GM12878 (cell line): ENCODE data around the gene SEMA4A. TPM values are rescaled to one million over a fixed set of nuclear protein-coding genes. Genes with fewer than 3 reads are reported as not detected.

Experiments used
- ATAC-seq: fragments of 200-7000 bp; cut with Tn5 transposase; 3 replicates; pipeline ENCODE4 v1.9.1; 2020; ENCODE audit warnings: mild to moderate bottlenecking, moderate library complexity
- BruUV-seq: library from RNA; stranded (reverse); fragments of 400-500 nt; replicated peaks from 2 replicates; lab custom pipeline; 2021; lab: Mats Ljungman, UMichigan
- CTCF ChIA-PET: fragments of 300-600 bp; sonication (Branson Sonifier 250); formaldehyde crosslinking; extraction: SDS; loops from one replicate; lab custom pipeline; 2021; ENCODE audit warnings: inconsistent platforms; lab: Yijun Ruan, JAX
- POLR2A ChIA-PET: fragments of 350-600 bp; formaldehyde crosslinking; extraction: SDS; loops from one replicate; lab custom pipeline; 2021; ENCODE audit warnings: inconsistent platforms; lab: Charles Lee
- RAD21 ChIA-PET: fragments of 300-600 bp; sonication (Branson Sonifier 250); formaldehyde crosslinking; loops from one replicate; lab custom pipeline; 2023; ENCODE audit warnings: antibody characterized with exemption; ENCODE audit not compliant: unreplicated experiment; lab: Charles Lee
- SMC1A ChIA-PET: fragments of 300-600 bp; sonication (Branson Sonifier 250); formaldehyde crosslinking; loops from one replicate; lab custom pipeline; 2023; ENCODE audit not compliant: unreplicated experiment, uncharacterized antibody; lab: Charles Lee
- DNase-seq: peaks from one replicate; pipeline ENCODE4 v3.0.0-alpha.2; 2011; ENCODE audit warnings: low read depth, low spot score
- FAIRE-seq: peaks from 3 replicates; lab custom pipeline; 2011; peaks lifted over from hg19 to GRCh38; lab: Jason Lieb, UNC
- H2AFZ ChIP-seq: 2 replicates; pipeline ENCODE4 v1.6.0; 2011; ENCODE audit warnings: low read depth, low read length, control low read depth; ENCODE audit not compliant: control insufficient read depth
- H3K27ac ChIP-seq: 2 replicates; pipeline ENCODE4 v1.5.1; 2011; ENCODE audit warnings: control low read depth; ENCODE audit not compliant: control insufficient read depth, insufficient read depth
- H3K27me3 ChIP-seq, 2 experiments: replicated peaks in 1 of 2; 2 replicates each; pipeline versions ENCODE4 v1.6.0 to v1.6.1; 2011; ENCODE audit warnings: low read length in 1 of 2; ENCODE audit not compliant: control insufficient read depth in 2 of 2, insufficient read depth in 2 of 2
- H3K36me3 ChIP-seq, 2 experiments: 2 replicates each; pipeline ENCODE4 v1.5.1; 2011; ENCODE audit warnings: low read length in 1 of 2; ENCODE audit not compliant: control insufficient read depth in 2 of 2, insufficient read depth in 2 of 2
- H3K4me1 ChIP-seq: 2 replicates; pipeline ENCODE4 v1.6.1; 2011; ENCODE audit warnings: mild to moderate bottlenecking, low read length, moderate library complexity, mixed read lengths; ENCODE audit not compliant: control insufficient read depth, insufficient read depth
- H3K4me2 ChIP-seq: 2 replicates; pipeline ENCODE4 v1.6.0; 2011; ENCODE audit warnings: control low read depth; ENCODE audit not compliant: control insufficient read depth, insufficient read depth
- H3K4me3 ChIP-seq: fragments of 200-600 bp; sonication (generic); 2 replicates; pipeline ENCODE4 v1.5.1; 2016
- H3K79me2 ChIP-seq: 2 replicates; pipeline ENCODE4 v1.6.0; 2011; ENCODE audit warnings: low read length; ENCODE audit not compliant: control insufficient read depth, insufficient read depth
- H3K9ac ChIP-seq: 2 replicates; pipeline ENCODE4 v1.8.0; 2011; ENCODE audit warnings: low read length, control low read depth, mixed read lengths; ENCODE audit not compliant: control insufficient read depth, insufficient read depth
- H3K9me3 ChIP-seq: replicated peaks from 3 replicates; pipeline ENCODE4 v1.5.1; 2011; ENCODE audit warnings: mild to moderate bottlenecking, low read length; ENCODE audit not compliant: control insufficient read depth, insufficient read depth
- H4K20me1 ChIP-seq: 2 replicates; pipeline ENCODE4 v1.6.0; 2011; ENCODE audit not compliant: control insufficient read depth, insufficient read depth
- FOS ChIP-seq: IDR thresholded peaks from 3 replicates; pipeline ENCODE4 v1.6.1; 2011; ENCODE audit warnings: borderline replicate concordance; ENCODE audit not compliant: insufficient read length; ENCODE audit errors: extremely low read depth
- GABPA ChIP-seq: IDR thresholded peaks from 2 replicates; pipeline ENCODE4 v1.6.1; 2014; ENCODE audit warnings: antibody characterized with exemption, low read depth, mild to moderate bottlenecking, inconsistent platforms
- KLF5 ChIP-seq: fragments of 450-650 bp; IDR thresholded peaks from 2 replicates; pipeline ENCODE4 v1.6.1; 2014; ENCODE audit warnings: mild to moderate bottlenecking; ENCODE audit not compliant: partially characterized antibody
- NFYB ChIP-seq: IDR thresholded peaks from 2 replicates; pipeline ENCODE4 v1.6.1; 2011; ENCODE audit warnings: low read depth, mild to moderate bottlenecking, low read length, improper control_type of control experiment, moderate library complexity; ENCODE audit not compliant: insufficient read depth
- NR2F1 ChIP-seq: fragments of 450-650 bp; conservative IDR thresholded peaks from 2 replicates; pipeline ENCODE4 v1.6.1; 2017; ENCODE audit warnings: mild to moderate bottlenecking
- POLR2A ChIP-seq: IDR thresholded peaks from 2 replicates; pipeline ENCODE4 v1.6.1; 2011; ENCODE audit warnings: low read depth, mild to moderate bottlenecking, low read length
- RBBP5 ChIP-seq: fragments of 200-600 bp; sonication (generic); conservative IDR thresholded peaks from 2 replicates; pipeline ENCODE4 v1.6.1; 2016
- STAT1 ChIP-seq: fragments of 450-650 bp; conservative IDR thresholded peaks from 2 replicates; pipeline ENCODE4 v1.6.1; 2014; ENCODE audit warnings: antibody characterized with exemption, mild to moderate bottlenecking
- WGBS: methylation state at CpG from one replicate; pipeline ENCODE4 v1.1.6; 2016; ENCODE audit warnings: low lambda C conversion rate; ENCODE audit not compliant: insufficient replicate concordance, insufficient coverage; ENCODE audit errors: missing lambda C conversion rate; 5-methylcytosine and 5-hydroxymethylcytosine counted together
- in situ Hi-C: fragments of 300-500 bp; cut with MboI; formaldehyde crosslinking; loops from 9 replicates; pipeline ENCODE4 v1.14.3; 2018; ENCODE audit warnings: mixed read lengths
- intact Hi-C: fragments of 100-400 bp; cut with micrococcal nuclease; formaldehyde crosslinking; loops from one replicate; pipeline ENCODE4 v1.14.2; 2022; ENCODE audit not compliant: unreplicated experiment
- polyA plus RNA-seq, 11 experiments: library from polyadenylated mRNA; depleted of rRNA in 4 of 11; unstranded in 6 of 11; stranded (reverse) in 5 of 11; fragments of >200 nt; fragmentation: Nextera tagmentation in 4 of 11; fragmentation: Illumina TruSeq in 1 of 11; extraction: Ambion mirVana in 4 of 11; extraction: Trizol in 1 of 11; gene quantifications; 1 replicate in 1 of 11; 2 replicates in 10 of 11; pipeline versions ENCODE4 v1.2.1 to v1.2.3, GENCODE V29; 2011 to 2016; ENCODE audit warnings: inconsistent platforms in 2 of 11, missing spikeins in 2 of 11, low read depth in 1 of 11
- total RNA-seq, 4 experiments: library from RNA; depleted of rRNA in 3 of 4; stranded (reverse); fragments of >200 nt in 3 of 4; fragmentation: Illumina TruSeq in 1 of 4; extraction: Trizol in 1 of 4; gene quantifications; 2 replicates each; pipeline versions ENCODE4 v1.2.1 to v1.2.3, GENCODE V29; 2013 to 2021

Gene SEMA4A
- total and polyA plus RNA-seq, 10 of the 15 experiments (the other 5 are each of a cell fraction or from before 2014, with no cell fraction given) = 2.6 to 64.2 (median 32.8) TPM

DNA sequence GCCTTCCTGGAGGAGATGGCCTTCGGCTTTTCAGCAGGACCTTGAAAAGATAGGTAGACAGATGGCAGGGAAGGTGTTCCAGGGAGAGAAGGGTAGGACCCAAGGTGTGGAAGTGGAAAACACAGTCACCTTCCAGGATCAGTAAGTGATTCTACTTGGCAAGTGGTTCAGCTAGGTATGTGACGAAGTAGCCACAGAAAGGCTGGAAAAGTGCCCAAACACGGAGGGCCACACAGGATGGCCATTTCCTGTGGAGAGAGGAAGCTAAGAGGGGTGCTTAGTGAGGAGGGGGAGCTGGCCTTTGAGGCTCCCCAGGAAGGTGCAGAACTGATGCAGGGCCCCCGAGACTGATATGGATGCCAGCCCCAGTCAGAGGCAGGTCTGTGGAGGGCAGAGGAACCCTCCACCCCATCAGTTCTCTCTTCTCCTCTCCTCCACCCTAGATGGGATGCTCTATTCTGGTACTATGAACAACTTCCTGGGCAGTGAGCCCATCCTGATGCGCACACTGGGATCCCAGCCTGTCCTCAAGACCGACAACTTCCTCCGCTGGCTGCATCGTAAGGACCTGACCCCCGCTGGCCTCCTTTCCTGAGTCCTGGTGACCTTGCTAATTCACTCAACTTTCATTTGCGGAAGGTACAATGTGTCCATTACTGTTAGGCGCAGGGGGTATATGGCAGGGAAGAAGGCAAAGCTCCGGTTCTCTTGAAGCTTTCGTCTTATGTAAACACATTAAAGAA, 6.8 kb downstream of the SEMA4A start:
- H2AFZ ChIP-seq = no peak overlapping the region; the same call in 1 of the 2 replicates
- SMC1A ChIA-PET = interaction anchor here (0.8 to 22.3 kb wide), 7 partner anchors 8 to 123 kb away, joined by 3 to 411 read pairs (median 4); partner anchors contain the start of gene SMG5
- peaks cover 4% of the 10 kb centered on the region; the same call in 2 of the 3 replicates for H3K9me3 ChIP-seq
- DNase-seq (no peak), ATAC-seq (no peak), FAIRE-seq (no peak)
- WGBS = 88% methylated on average over 13 of the region's 13 CpGs
- CTCF ChIA-PET = interaction anchor here (0.7 to 6.7 kb wide), 5 partner anchors 9 to 65 kb away, joined by 3 to 44 read pairs (median 3); partner anchors contain the start of gene SLC25A44
- in situ Hi-C loops (no loop called here), intact Hi-C loops (no loop called here)
- RAD21 ChIA-PET = interaction anchor here (0.8 to 1.5 kb wide), 3 partner anchors 33 to 65 kb away, joined by 3 to 4 read pairs (median 3); partner anchors contain the start of gene SLC25A44
- H3K4me3 ChIP-seq = no peak overlapping the region
- no peak overlapping the region; the same call in 1 of the 2 replicates for H3K27ac ChIP-seq
- BruUV-seq = no TSS peak
- peaks cover 3 to 20% of the 10 kb centered on the region in 2 experiments for H3K36me3 ChIP-seq
- H4K20me1 ChIP-seq = no peaks in the 10 kb centered on the region
- H3K9ac ChIP-seq = no peak overlapping the region
- peak overlapping the region; percentile 58 for H3K4me2 ChIP-seq
- H3K4me1 ChIP-seq = peaks cover 54% of the 10 kb centered on the region
- POLR2A ChIA-PET = interaction anchor here (1.7 to 3.5 kb wide), 3 partner anchors 9 to 12 kb away, joined by 5 to 10 read pairs (median 9); no protein-coding TSS in a partner anchor
- TF ChIP-seq KLF5 (no peak), STAT1 (no peak), GABPA (no peak), FOS (no peak), NFYB (no peak), NR2F1 (no peak), POLR2A (no peak), RBBP5 (no peak)
- no peaks in the 10 kb centered on the region for H3K27me3 ChIP-seq
- H3K79me2 ChIP-seq = peaks cover 23% of the 10 kb centered on the region
